ENCODE measurements around the gene DAAM2. TPM values are rescaled to one million over a fixed set of nuclear protein-coding genes. Genes with fewer than 3 reads are reported as not detected.

DAAM2 gene
- total and polyA plus RNA-seq, 9 of the 15 experiments (the other 6 are each of a cell fraction or from before 2014, with no cell fraction given), result 0.01 to 0.07 TPM; not detected in 7

GRCh38 chr6:39948199-39948791 is 156.1 kb downstream of the DAAM2 start (continued):
- TF ChIP-seq ARID4B (CRISPR knock-in tag; IDR thresholded peaks at IDR 0.05) (no peak), ZNF175 (CRISPR knock-in tag; IDR thresholded peaks at IDR 0.05; ENCODE audit: low read depth) (no peak), CXXC5 (CRISPR knock-in tag; IDR thresholded peaks at IDR 0.05) (peak; percentile 44; the same call in 1 of the 2 replicates), ARID3A (IDR thresholded peaks at IDR 0.05; ENCODE audit: borderline replicate concordance, low read depth, low read length) (no peak), ZNF830 (CRISPR knock-in tag; IDR thresholded peaks at IDR 0.05) (0 out of 2 replicates have a peak, but pooled peaks have one; percentile 15), HDAC6 (IDR thresholded peaks at IDR 0.05; ENCODE audit: low read depth, low read length) (no peak), HNRNPLL (IDR thresholded peaks at IDR 0.05; ENCODE audit: low read depth, low read length, poor library complexity, severe bottlenecking) (no peak), ZNF507 (tag; conservative IDR thresholded peaks at IDR 0.05) (no peak), EP300 (IDR thresholded peaks at IDR 0.05; ENCODE audit: low read length) (no peak), MTA1 (IDR thresholded peaks at IDR 0.05; ENCODE audit: borderline replicate concordance) (no peak), GTF2F1 (IDR thresholded peaks at IDR 0.05; ENCODE audit: low read depth, low read length) (no peak), TCF3 (CRISPR knock-in tag; IDR thresholded peaks at IDR 0.05) (peak; percentile 74), ARID1B (IDR thresholded peaks at IDR 0.05) (peak; percentile 20; the same call in 1 of the 2 replicates), SNIP1 (IDR thresholded peaks at IDR 0.05; ENCODE audit: low read depth) (no peak), POLR2G (IDR thresholded peaks at IDR 0.05; ENCODE audit: low read depth, low read length) (no peak), CEBPG (CRISPR knock-in tag; IDR thresholded peaks at IDR 0.05) (no peak), CEBPG (tag; conservative IDR thresholded peaks at IDR 0.05 in 1 of 2, IDR thresholded peaks at IDR 0.05 in 1 of 2) (peak; percentile 39 to 70; a peak in 3 of 4 replicates)
- TF ChIP-seq, protein P1, sequence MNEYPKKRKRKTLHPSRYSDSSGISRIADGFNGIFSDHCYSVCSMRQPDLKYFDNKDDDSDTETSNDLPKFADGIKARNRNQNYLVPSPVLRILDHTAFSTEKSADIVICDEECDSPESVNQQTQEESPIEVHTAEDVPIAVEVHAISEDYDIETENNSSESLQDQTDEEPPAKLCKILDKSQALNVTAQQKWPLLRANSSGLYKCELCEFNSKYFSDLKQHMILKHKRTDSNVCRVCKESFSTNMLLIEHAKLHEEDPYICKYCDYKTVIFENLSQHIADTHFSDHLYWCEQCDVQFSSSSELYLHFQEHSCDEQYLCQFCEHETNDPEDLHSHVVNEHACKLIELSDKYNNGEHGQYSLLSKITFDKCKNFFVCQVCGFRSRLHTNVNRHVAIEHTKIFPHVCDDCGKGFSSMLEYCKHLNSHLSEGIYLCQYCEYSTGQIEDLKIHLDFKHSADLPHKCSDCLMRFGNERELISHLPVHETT (CRISPR knock-in tag; conservative IDR thresholded peaks at IDR 0.05 in 1 of 2, IDR thresholded peaks at IDR 0.05 in 1 of 2), result 0 out of 4 replicates have a peak, but pooled peaks of 1 of the 2 experiments have one; percentile 37
